Measurements from ENCODE around the gene TFDP2. TPM values are rescaled to one million over a fixed set of nuclear protein-coding genes. Genes with fewer than 3 reads are reported as not detected.

The TFDP2 gene
- total RNA-seq = 10 to 100 TPM; 33.1 to 34.2 TPM
- 12.8 TPM for polyA plus RNA-seq (2013, experiment 1 of 2)
- 15.3 TPM for polyA plus RNA-seq (2013, experiment 2 of 2)
- 12.7 to 85.7 (median 42.1) reads per million in 172 experiments for total RNA-seq

- CTCF ChIA-PET = no interaction called here
- intact Hi-C loops (cut with DNase I, micrococcal nuclease) = loop anchor here in 1 of 2 experiments (5.0 to 10.0 kb wide), 3 partner anchors 73 to 414 kb away; partner anchors contain the start of genes ATP1B3 and RNF7
These were observed at the start of gene TFDP2 for GRCh38 chr3:142148792-142149672. TSS of gene TFDP2 (minus strand) at chr3:142149544. CDS start at chr3:142101749, 47,795 bp downstream.

GRCh38 chr3:142188846-142189245, 39.5 kb upstream of the TFDP2 start:
- ChIA-PET CTCF (no interaction called here), POLR2A (no interaction called here)
- H3K4me3 Mint-ChIP-seq = no peak overlapping the region
- no peaks in the 10 kb centered on the region for H3K4me1 ChIP-seq (ENCODE audit: insufficient read depth, low read length)
- H3K36me3 Mint-ChIP-seq (ENCODE audit: low read depth) = peaks cover 33% of the 10 kb centered on the region
- no peaks in the 10 kb centered on the region for H3K9me3 Mint-ChIP-seq
- intact Hi-C loops (cut with DNase I, micrococcal nuclease) = no loop called here
- no peak overlapping the region for H3K27ac Mint-ChIP-seq
- no peak overlapping the region for H3K4me3 ChIP-seq (ENCODE audit: low read length)
- H3K27ac ChIP-seq (ENCODE audit: low read depth in 1 of 2, low read length in 2 of 2) = no peak overlapping the region
- no peak for ATAC-seq (ENCODE audit: poor library complexity)
- H3K27me3 Mint-ChIP-seq = no peaks in the 10 kb centered on the region
- DNase-seq = no peak
- H3K4me1 Mint-ChIP-seq (ENCODE audit: low read depth) = no peaks in the 10 kb centered on the region
- no peaks in the 10 kb centered on the region for H3K27me3 ChIP-seq (ENCODE audit: control insufficient read depth in 1 of 2, insufficient read depth in 2 of 2, low read length in 2 of 2)
- TF ChIP-seq CTCF (IDR thresholded peaks at IDR 0.05) = no peak
- H3K9me3 ChIP-seq (ENCODE audit: control insufficient read depth in 1 of 2, insufficient read depth in 1 of 2, low read length in 2 of 2) = no peaks in the 10 kb centered on the region
- peaks cover 6% of the 10 kb centered on the region for H3K36me3 ChIP-seq (ENCODE audit: insufficient read depth, low read length)

More at GRCh38 chr3:142148792-142149672, at the start of gene TFDP2:
- H3K27ac ChIP-seq (ENCODE audit: low read depth in 1 of 2, low read length in 2 of 2) = peak within 1 kb of the TSS in 1 of 2 donors; percentile 16
- Mint-ChIP-seq H3K9me3 (no peaks in the 10 kb centered on the region), H3K36me3 (ENCODE audit: low read depth) (no peaks in the 10 kb centered on the region), H3K27ac (peak within 1 kb of the TSS; percentile 77), H3K27me3 (no peaks in the 10 kb centered on the region), H3K4me1 (ENCODE audit: low read depth) (peaks cover 33% of the 10 kb centered on the region), H3K4me3 (peak within 1 kb of the TSS; percentile 97)
- H3K4me1 ChIP-seq (ENCODE audit: insufficient read depth, low read length) = peaks cover 16% of the 10 kb centered on the region
- H3K36me3 ChIP-seq (ENCODE audit: insufficient read depth, low read length) = no peaks in the 10 kb centered on the region
- peak within 1 kb of the TSS; percentile 70 for H3K4me3 ChIP-seq (ENCODE audit: low read length)
- H3K27me3 ChIP-seq (ENCODE audit: control insufficient read depth in 1 of 2, insufficient read depth in 2 of 2, low read length in 2 of 2) = no peaks in the 10 kb centered on the region
- H3K9me3 ChIP-seq (ENCODE audit: control insufficient read depth in 1 of 2, insufficient read depth in 1 of 2, low read length in 2 of 2) = no peaks in the 10 kb centered on the region
- DNase-seq = peak; percentile 66 to 92 (median 81)
- no peak for TF ChIP-seq CTCF (IDR thresholded peaks at IDR 0.05)
- POLR2A ChIA-PET = interaction anchor here (0.6 to 1.8 kb wide), 7 partner anchors 9 to 917 kb away, joined by 3 to 6 read pairs (median 3); partner anchors contain the start of genes PXYLP1 and XRN1
- peak; percentile 99 for ATAC-seq (ENCODE audit: poor library complexity)

- peaks cover 55% of the 10 kb centered on the region for H3K36me3 Mint-ChIP-seq (ENCODE audit: low read depth)
These were observed 31.5 kb upstream of the TFDP2 start for GRCh38 chr3:142180761-142181362.

More at GRCh38 chr3:142180761-142181362, 31.5 kb upstream of the TFDP2 start:
- peak; percentile 21 for TF ChIP-seq CTCF (IDR thresholded peaks at IDR 0.05)
- H3K36me3 ChIP-seq (ENCODE audit: insufficient read depth, low read length) = peaks cover 10% of the 10 kb centered on the region
- Mint-ChIP-seq H3K27ac (no peak overlapping the region), H3K4me1 (ENCODE audit: low read depth) (no peaks in the 10 kb centered on the region), H3K4me3 (no peak overlapping the region), H3K27me3 (no peaks in the 10 kb centered on the region), H3K9me3 (no peaks in the 10 kb centered on the region)
- DNase-seq (peak in 7 of 14 experiments; percentile 1 to 39 (median 30)), ATAC-seq (ENCODE audit: poor library complexity) (no peak)
- intact Hi-C loops (cut with DNase I, micrococcal nuclease) = no loop called here
- H3K27ac ChIP-seq (ENCODE audit: low read depth in 1 of 2, low read length in 2 of 2) = no peak overlapping the region
- no peaks in the 10 kb centered on the region for H3K27me3 ChIP-seq (ENCODE audit: control insufficient read depth in 1 of 2, insufficient read depth in 2 of 2, low read length in 2 of 2)
- H3K9me3 ChIP-seq (ENCODE audit: control insufficient read depth in 1 of 2, insufficient read depth in 1 of 2, low read length in 2 of 2) = no peaks in the 10 kb centered on the region
- CTCF ChIA-PET = interaction anchor here (0.7 kb wide), 1 partner anchor 10 kb away, joined by 3 read pairs; no protein-coding TSS in a partner anchor
- H3K4me3 ChIP-seq (ENCODE audit: low read length) = no peak overlapping the region
- POLR2A ChIA-PET = no interaction called here
- no peaks in the 10 kb centered on the region for H3K4me1 ChIP-seq (ENCODE audit: insufficient read depth, low read length)

Measured in CD4-positive, alpha-beta T cell (primary cell).